ENCODE measurements around the gene DDO. TPM values are rescaled to one million over a fixed set of nuclear protein-coding genes. Genes with fewer than 3 reads are reported as not detected.

DDO gene
- total and polyA plus RNA-seq, 3 donors from 2014 or later, result 0.19 to 0.73 (median 0.24) TPM

GRCh38 chr6:110369066-110369465 is 46.3 kb downstream of the DDO start:
- Histone ChIP-seq H3K4me1 (no peaks in the 10 kb centered on the region), H3K4me3 (no peak overlapping the region), H3K9me3 (no peaks in the 10 kb centered on the region), H3K36me3 (ENCODE audit: low read depth, missing control alignments) (no peaks in the 10 kb centered on the region), H3K27me3 (no peaks in the 10 kb centered on the region), H3K27ac (no peak overlapping the region)
- DNase-seq, result no peak
- WGBS, 2 donors, result 61 to 73% methylated on average over 4 of the region's 4 CpGs
- intact Hi-C loops (cut with DNase I; ENCODE audit: low total_unique reads), result no loop called here
- TF ChIP-seq CTCF (IDR thresholded peaks at IDR 0.05), result no peak
- no peak for TF ChIP-seq POLR2A (IDR thresholded peaks at IDR 0.05)

- WGBS, 2 donors, result 72 to 82% methylated on average over 2 of the region's 2 CpGs
These were observed 47.1 kb downstream of the DDO start for GRCh38 chr6:110368284-110368683.

GRCh38 chr6:110367825-110368224 is 47.5 kb downstream of the DDO start:
- H3K9me3 ChIP-seq, result no peaks in the 10 kb centered on the region
- H3K27me3 ChIP-seq, result no peaks in the 10 kb centered on the region
- H3K36me3 ChIP-seq (ENCODE audit: low read depth, missing control alignments), result no peaks in the 10 kb centered on the region
- no peak overlapping the region for H3K27ac ChIP-seq
- DNase-seq, result no peak
- intact Hi-C loops (cut with DNase I; ENCODE audit: low total_unique reads), result no loop called here
- H3K4me1 ChIP-seq, result no peaks in the 10 kb centered on the region
- H3K4me3 ChIP-seq, result no peak overlapping the region
- TF ChIP-seq POLR2A (IDR thresholded peaks at IDR 0.05), result no peak
- no peak for TF ChIP-seq CTCF (IDR thresholded peaks at IDR 0.05)
- WGBS, 2 donors, result 92 to 97% methylated on average over 1 of the region's 1 CpG

More at GRCh38 chr6:110368284-110368683, 47.1 kb downstream of the DDO start:
- DNase-seq, result no peak
- Histone ChIP-seq H3K4me1 (no peaks in the 10 kb centered on the region), H3K4me3 (no peak overlapping the region), H3K27me3 (no peaks in the 10 kb centered on the region), H3K9me3 (no peaks in the 10 kb centered on the region), H3K27ac (no peak overlapping the region), H3K36me3 (ENCODE audit: low read depth, missing control alignments) (no peaks in the 10 kb centered on the region)
- TF ChIP-seq POLR2A (IDR thresholded peaks at IDR 0.05) (no peak), CTCF (IDR thresholded peaks at IDR 0.05) (no peak)
- intact Hi-C loops (cut with DNase I; ENCODE audit: low total_unique reads), result no loop called here

- 88 to 93% methylated on average over 2 of the region's 2 CpGs for WGBS, 2 donors
- Histone ChIP-seq H3K9me3 (no peaks in the 10 kb centered on the region), H3K36me3 (ENCODE audit: low read depth, missing control alignments) (no peaks in the 10 kb centered on the region), H3K4me3 (no peak overlapping the region), H3K27ac (no peak overlapping the region), H3K4me1 (no peaks in the 10 kb centered on the region), H3K27me3 (no peaks in the 10 kb centered on the region)
- intact Hi-C loops (cut with DNase I; ENCODE audit: low total_unique reads), result no loop called here
- TF ChIP-seq POLR2A (IDR thresholded peaks at IDR 0.05), result no peak
- TF ChIP-seq CTCF (IDR thresholded peaks at IDR 0.05), result no peak
- DNase-seq, result no peak
These were observed 48.4 kb downstream of the DDO start for GRCh38 chr6:110366975-110367374.

- DNase-seq, result no peak
- intact Hi-C loops (cut with DNase I; ENCODE audit: low total_unique reads), result no loop called here
- no peaks in the 10 kb centered on the region for H3K9me3 ChIP-seq
- no peak overlapping the region for H3K4me3 ChIP-seq
- no peaks in the 10 kb centered on the region for H3K36me3 ChIP-seq (ENCODE audit: low read depth, missing control alignments)
- no peak for TF ChIP-seq CTCF (IDR thresholded peaks at IDR 0.05)
- TF ChIP-seq POLR2A (IDR thresholded peaks at IDR 0.05), result no peak
- H3K27ac ChIP-seq, result no peak overlapping the region
- no peaks in the 10 kb centered on the region for H3K27me3 ChIP-seq
- H3K4me1 ChIP-seq, result no peaks in the 10 kb centered on the region
- WGBS, 2 donors, result 71 to 75% methylated on average over 2 of the region's 2 CpGs
These were observed 49.1 kb downstream of the DDO start for GRCh38 chr6:110366256-110366655.
